Activated CD8-positive, alpha-beta memory T cell treated with anti-CD3 and anti-CD28 coated beads, Interleukin-2, amount 50 U/mL, for 1 hour (primary cell): ENCODE data around the gene SIRPG.
"Not testable (repeated sequence)": the region's sequence is repeated elsewhere in the genome, so short reads cannot be mapped to it uniquely, and the experiment has no call there.

ENCODE experiments used
- DNase-seq: peaks from one replicate; pipeline ENCODE4 v3.0.0-alpha.2; 2020; ENCODE audit errors: extremely low read depth

SIRPG gene

DNA sequence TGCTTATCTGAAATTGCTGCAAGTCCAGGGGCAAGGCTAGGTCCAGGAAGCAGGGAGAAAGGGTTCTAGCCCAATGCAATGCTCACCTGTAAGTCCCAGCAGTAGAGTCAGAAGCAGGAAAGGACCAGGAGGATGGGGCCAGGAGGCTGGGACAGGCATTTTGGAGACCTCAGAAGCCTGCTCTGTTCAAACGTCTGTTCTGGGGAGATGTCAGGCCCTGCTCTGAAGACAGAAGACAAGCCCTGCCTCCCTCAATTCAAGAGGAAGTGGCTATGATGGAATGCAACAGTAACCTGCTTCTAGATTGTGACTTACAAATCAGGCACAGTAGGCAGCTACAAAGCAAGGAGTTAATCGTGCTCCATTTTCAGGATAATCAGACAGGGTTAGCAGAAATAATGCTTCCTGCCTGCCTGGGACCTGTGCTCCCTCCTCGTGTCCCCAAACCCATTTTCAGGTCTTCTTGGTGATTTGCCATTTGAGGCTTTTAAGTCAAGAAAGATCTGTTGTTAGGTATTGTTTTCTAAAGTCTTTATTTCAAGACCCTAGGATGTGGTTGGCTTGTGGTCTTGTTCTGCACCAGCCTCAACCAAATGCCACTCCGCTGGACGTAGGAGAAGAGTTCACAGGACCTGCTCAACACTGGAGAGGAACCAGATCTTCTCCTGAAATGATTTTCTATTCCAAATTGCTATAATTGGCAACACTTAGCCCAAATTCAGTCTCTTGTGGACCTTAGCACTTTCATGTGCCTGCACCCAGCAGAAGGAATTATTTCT lies at the start of gene SIRPG:
SIRPG (minus strand) TSS at position 224 of the 779 bp plus-strand sequence; CDS start at position 159, 65 bp downstream.
- no peak for DNase-seq

DNA sequence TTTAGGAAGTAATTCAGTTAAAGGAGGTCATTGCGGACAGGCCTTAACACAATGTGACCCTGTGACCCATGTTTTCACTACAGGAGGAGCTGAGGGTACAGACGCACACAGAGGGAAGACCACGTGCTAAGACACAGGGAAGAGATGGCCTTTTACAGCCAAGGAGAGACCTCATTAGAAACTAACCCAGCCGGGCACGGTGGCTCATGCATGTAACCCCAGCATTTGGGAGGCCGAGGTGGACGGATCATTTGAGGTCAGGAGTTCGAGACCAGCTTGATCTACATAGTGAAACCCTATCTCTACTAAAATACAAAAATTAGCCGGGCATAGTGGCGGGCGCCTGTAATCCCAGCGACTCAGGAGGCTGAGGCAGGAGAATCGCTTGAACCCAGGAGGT lies 49.3 kb upstream of the SIRPG start:
- DNase-seq: not testable (repeated sequence)

DNA sequence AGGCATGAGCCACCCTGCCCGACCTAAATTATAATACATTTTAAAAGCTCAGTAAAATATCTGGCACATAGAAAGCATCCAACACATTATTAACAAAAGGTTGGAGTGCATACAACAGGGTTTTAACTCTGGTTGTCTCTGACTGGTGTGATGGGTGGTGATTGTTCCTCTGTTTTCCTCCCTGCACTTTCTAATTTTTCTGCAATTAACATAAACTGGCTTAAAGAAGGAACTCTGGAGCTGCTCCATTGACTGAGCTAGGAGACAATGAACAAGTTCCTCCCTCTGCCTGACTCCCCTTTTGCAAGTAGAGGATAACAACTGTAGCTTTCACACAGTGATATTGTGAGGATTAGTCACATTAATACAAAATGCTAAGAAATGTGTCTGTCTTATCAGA lies 48.5 kb upstream of the SIRPG start:
- DNase-seq: no peak

DNA sequence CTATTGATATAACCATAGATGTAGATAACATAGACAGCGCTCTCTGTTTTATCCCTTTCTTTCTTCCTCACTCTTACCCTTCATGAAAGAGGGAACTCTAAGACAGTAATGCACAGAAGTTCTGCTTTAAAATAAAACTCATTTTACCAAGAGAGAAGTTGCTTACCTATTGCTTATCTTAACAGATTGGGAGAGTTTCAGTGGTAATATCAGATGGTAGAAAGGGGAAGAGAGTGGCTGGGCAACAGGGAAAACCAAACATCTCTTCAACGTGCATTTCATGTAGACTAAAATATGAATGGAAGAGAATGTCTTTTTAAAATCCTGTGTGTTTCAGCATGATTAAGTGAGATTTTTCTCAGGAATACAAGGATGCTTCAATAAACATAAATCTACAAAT lies 45.3 kb upstream of the SIRPG start:
- no peak for DNase-seq

DNA sequence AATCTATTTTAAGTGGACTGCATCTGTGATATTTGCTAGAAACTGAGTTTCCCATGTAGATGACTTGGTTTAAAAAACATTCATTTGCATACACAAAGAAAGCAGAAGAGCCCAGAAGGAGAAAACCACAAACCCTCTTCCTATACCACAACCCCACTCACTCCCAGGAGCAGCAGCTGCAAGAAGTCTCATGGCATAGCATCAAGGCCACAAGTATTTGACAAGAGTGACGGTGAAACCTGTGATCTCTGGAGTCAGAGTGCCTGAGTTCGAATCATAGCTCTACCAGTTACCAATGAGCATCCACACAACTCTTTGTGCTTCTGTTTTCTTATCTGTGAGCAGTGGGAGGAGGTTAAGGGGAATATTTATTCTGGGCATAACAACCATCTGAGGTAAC lies 44.7 kb upstream of the SIRPG start:
- no peak for DNase-seq

DNA sequence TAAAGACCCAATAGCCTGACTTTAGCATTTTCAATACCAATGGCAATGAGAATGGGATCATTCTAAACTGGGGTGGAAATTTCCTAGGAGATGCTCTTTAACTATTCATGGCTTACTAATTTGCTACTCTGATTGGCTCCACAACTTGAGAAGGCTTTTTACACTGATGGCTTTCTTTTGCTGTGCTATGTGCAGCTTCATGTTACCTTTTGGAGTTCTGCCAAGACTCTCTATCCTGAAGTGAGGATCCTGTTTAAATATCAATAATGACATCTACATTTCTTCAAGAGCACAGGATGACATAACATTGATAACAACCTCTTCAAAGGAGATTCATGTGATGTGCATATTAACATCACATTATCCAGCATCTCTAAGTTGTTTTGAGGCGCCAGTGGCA lies 43.4 kb upstream of the SIRPG start:
- no peak for DNase-seq

DNA sequence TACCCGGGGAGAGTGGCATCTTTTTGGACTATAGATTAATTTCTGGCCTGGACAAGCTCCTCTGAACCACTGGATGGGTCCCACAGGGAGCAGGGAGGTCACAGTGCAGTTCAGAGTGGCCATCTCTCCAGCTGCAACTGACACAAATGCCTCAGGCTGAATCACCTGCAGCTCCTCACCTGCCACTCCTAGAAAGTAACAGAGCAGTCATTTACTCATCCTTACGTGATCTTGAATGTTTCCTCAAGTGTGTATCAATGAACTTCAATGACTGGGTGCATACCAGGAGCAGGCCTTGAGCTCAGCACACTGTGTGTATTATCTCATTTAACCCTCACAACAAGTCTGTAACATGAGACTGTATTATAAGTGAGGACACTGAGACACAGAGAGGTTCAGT lies 40.0 kb upstream of the SIRPG start:
- no peak for DNase-seq

DNA sequence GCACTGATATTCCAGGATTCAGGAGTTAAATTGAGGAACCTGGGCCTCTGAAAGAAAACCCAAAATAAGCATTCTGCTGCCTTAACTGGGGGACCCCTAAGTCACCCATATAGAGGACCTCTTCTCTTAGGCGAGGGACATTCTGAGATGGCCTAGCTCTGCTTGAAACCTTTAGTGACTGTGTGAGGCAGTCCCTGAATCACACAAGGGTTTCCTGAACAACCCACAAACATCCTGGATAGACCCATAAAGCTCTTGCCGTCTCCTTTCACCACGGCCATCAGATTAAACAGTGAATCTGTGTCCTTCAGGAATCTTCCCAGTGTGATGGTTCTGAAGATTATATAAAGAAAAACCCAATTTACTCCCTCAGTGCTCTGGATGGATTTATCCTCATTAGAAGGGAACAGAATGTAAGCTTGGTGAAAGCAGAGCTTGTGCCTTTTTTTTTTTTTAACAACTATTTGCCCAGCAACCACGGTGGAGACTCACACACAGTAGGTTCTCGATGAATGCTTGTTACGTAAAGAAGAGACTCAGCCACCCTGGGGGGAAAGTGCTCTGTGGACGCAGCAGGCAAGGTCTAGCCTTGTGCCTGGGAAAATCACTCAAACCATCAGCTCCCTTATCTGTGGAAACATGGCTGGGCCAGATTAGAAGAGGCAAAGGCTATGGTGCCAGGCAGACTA lies 39.1 kb upstream of the SIRPG start:
- DNase-seq: no peak

DNA sequence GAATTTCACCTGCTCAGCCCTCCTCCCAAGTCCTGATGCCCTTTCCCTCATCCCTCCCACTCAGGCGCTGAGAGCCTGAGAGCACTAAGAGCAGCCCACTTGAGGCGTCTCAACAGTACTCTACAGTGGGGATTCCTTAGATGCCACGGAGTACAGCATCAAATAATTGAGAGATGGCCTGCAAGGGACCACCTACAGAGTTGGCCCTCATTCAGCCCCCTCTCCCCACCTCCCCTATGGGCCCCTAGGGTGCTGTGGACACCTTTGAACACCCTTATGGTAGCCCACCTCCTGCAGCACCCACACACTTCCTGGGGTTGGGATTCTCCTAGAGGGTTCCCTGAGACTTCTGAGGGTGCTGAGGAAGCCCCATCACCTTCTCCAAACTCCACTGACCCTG lies 37.1 kb upstream of the SIRPG start:
- DNase-seq: no peak

DNA sequence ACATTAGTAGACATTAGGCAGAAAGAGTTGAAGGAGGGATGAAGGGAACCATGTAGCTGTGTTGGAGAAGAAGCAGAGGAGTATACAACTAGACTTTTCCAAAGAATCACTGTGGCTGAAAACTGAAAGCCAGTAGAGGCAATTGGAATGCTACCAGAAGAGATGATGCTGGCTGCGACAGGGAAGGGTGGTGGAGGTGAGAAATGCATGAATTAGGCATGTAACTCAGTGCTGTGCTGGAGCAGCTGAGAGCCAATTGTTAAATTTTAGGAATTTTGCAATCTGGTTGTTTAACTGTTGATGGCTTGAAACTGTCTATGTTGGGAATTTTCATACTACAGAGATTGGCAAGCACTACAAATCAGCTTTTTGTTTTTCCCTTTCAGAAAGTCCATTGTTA lies 35.8 kb upstream of the SIRPG start:
- no peak for DNase-seq

DNA sequence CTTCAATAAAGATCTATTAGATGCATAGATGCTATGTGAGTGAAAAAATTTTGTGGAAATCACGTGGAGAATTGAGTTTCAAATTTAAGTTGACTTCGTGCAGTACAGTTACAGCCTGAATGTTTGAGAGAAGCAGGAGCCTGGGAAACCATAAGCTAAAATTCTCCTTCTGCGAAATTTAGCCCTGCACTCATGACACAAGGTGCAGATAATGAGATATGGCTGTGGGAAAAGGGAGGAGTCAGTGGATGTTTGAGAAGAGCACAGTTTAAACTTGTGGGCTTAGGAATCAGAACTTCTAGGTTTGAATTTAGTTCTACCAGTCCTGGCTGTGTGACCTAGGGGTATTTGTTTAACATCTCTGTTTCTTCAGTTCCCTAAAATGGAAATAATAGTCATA lies 32.1 kb upstream of the SIRPG start:
- DNase-seq: no peak

DNA sequence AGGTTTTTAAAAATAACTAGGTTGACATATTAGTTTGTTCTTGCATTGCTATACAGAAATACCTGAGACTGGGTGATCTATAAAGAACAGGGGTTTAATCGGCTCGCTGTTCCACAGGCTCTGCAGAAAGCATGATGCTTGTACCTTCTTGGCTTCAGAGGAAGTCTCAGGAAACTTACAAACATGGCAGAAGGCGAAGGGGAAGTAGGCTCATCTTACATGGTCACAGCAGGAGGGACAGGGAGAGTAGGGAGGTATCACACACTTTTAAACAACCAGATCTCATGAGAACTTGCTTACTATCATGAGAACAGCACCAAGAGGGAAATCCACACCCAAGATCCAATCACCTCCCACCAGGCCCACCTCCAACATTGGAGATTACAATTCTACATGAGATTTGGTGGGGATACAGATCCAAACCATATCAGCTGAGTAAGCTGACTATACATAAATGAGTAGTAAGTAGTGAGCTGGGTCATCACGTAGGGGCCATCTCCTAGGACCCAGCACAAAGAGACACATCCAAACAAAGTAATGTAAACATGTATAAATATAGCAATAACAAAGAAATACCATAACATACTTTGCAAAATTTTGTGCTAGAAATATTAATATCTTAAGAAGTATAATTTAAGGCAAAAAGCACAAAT lies 31.4 kb upstream of the SIRPG start:
- DNase-seq: no peak

DNA sequence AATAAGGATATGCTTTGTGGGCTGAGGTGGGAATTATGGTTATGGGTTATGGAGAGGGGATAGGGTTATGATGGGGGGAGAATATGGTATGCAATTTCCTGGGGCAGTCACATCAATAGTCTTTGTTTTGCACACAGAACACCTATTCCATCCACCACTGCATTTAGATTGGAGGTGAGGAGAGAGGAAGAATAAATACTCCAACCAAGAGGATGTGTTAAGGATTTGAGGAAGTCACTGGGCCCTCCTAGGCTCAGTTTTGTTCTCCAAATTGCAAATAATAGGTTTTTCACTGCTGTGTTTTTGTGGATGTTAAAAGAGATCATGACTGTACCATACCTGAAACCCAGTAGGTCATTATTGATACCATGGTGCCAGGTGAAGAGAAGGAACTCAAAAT lies 29.5 kb upstream of the SIRPG start:
- DNase-seq: no peak

DNA sequence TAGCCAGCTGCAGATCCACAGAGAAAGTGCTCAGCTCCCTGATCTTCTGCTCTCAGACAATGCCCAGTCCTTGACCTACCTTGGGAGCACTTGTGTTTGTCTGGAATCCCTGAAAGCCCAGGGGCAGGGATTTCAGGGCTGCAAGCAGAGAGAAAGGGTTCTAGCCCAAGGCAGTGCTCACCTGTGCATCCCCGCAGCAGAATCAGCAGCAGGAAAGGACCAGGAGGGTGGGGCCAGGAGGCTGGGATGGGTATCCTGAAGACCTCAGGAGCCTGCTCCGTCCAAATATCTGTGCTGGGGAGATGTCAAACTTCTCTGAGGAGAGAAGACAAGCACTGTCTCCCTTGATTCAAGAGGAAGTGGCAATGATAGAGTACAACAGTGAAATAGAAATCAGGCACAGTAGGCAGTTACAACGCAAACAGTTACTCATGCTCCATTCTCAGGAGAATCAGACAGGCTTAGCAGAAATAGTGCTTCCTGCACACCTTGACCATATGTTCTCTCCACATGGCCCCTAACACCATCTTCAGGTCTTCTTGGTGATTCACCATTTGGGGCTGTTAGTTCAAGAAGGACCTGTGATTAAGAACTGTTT lies 28.7 kb upstream of the SIRPG start:
- DNase-seq: no peak

DNA sequence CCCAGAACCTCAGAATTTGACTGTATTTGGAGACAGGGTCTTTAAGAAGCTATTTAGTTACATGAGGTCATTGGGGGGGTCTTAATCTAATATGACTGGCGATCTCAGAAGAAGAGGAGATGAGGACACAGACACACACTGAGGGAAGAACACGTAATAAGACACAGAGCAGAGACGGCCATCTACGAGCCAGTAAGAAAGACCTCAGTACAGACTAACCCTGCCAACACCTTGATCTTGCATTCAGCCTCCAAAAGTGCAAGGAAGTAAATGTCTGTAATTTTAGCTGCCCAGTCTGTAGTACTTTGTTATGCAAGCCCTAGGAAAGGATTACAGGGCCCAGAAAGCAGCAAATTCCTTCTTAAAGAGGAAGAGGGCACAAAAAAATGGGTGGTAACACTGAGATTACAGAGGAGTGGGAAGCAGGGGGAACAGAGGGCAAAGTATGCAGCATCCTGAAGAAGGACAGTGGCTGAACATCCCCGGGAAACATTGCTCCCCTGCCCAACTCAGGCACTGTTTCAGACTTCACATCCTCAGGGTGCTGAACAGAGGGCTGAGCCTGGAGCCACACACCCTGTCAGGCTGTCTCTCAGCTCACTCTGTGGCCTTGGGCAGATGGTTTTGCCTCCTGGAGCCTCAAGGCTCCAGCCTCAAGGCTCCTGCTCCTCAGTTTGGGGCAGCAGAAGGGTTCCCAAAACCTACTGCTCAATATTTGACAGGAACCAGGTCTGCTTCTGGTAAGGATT lies 27.9 kb upstream of the SIRPG start:
- no peak for DNase-seq

DNA sequence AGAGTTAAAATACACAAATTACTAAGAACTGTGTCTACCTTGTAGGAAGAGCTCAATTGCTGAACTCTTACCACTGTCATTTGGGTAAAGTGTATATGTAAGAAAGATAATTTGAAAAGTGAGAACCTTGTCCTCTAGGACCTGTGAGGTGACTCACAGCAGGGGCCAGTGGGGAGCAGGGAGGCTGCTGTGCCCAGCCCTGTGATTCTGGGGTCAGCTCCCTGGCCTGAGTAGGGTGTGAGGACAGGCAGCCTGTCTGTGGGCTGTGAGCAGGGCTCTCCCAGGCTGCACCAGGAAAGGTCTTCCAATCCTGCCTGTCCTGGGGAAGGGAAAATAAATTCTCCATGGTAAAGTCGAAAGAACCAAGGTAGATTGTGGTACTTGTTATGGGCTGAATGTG lies 27.3 kb upstream of the SIRPG start:
- DNase-seq: no peak

DNA sequence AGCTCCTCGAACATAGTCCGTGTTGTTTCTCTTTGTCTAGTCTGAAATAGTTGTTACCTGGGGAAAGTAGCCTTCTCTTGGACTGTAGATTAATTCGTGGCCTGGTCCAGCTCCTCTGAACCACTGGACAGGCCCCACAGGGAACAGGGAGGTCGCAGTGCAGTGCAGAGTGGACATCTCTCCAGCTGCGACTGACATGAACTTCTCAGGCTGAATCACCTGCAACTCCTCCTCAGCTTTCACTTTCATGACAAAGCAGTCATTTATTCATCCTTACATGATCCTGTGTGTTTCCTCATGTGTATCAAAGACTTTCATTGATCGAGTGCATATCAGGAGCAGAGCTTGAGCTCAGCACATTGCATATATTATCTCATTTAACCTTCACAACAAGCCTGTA lies 19.1 kb upstream of the SIRPG start:
- no peak for DNase-seq

DNA sequence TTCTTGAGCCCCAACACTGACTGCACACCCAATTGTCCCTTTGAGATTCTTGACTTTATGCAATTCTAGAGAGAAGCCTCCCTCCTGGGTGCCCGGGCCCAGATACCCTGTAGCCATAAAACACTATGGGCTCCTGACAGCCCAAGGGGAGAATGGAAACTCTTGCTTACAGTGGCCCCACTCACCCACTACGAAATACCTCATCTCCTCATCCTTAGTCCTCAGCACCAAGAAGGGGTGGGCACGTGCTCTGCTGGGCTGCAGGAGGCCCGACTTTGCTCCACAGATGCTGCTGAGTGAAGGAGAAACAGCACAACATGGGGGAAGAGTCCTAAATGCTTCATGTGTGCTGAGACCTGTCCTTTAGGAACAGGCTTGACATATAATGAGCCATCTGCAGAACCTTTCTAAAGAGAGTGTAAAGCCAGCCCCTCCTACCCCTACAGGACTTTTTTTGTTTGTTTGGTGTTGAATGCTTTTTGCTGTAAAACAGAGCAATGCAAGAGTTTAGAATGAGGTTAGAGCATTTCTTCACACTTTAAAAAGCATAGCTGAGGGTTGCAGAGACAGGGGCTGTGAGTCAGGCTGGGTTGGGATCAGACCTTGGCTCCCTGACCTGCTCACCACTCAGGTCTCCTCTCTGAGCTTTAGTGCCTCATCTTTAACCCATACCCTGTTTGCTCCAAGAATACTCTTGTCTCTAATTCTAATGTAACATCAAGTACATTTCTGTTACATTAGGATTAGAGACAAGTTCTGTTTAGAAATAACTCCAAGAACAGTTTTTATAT lies 17.6 kb upstream of the SIRPG start:
- DNase-seq: no peak

DNA sequence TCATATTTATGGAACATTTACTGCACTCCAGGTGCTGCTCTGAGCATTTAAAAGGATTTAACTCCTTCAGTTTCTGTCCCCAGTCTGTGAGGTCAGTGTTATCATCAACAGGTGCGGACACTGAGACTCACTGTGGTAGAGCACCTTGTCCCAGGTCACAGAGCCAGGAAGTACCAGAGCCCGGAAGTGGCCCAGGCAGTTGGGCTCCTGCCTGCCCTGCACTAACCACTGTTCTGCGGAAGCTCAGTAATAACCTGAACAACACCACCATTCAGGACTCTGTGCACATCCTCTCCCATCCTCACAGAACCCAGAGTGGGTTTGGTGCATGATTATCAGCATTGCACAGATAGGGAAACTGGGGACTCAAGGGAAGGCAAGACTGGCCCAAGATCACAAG lies 16.8 kb upstream of the SIRPG start:
- DNase-seq: no peak

DNA sequence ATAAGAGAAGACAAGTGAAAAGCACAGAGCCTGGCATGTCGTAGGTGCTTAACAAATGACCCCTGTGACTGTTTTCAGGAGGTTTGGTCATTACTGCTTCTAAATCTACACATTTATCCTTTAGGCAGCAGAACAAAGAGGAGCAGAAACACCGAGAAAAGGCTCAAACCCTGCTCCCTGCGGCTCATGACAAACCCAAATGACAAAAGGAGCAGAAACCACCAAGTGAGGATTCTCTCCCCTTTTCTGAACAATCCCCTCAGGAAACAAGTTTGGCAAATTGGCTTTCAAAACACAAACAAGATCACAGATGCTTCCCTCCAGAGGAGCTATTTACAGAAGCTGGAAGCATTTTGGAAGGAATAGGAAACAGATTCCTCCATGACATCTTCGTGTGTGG lies 15.8 kb upstream of the SIRPG start:
- no peak for DNase-seq

DNA sequence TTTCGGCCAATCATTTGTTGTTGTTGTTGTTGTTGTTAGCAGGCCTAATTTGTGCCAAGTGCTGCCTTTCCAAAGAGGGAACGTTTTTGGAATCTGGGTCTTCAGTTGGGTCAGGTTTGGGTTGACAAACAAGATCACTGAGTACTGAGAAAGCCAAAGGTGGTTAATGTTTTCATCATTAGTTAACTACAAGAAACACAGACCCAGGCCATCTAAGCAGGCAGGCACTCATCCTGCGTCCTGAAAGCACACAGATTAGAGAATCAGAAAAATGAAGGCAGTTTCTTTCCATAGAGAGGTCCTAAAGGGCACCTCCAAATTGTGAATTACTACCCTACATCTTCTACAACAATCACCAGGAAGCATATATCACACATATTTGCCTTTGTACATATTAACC lies 15.1 kb upstream of the SIRPG start:
- DNase-seq: no peak
